Stimulated activated CD4-positive, alpha-beta T cell treated with anti-CD3 and anti-CD28 coated beads, Interleukin-1b, Interleukin-23, amount 100 ng/mL, for 4 hours (primary cell): ENCODE results near the gene ADNP.
A peak's percentile ranks its signal among the peaks of the same experiment; 100 is the strongest.

Experiments used
- DNase-seq, 2 donors: peaks; one replicate each; pipeline ENCODE4 v3.0.0-alpha.2; 2020; ENCODE audit warnings: low read depth in 2 of 2

The ADNP gene

DNA sequence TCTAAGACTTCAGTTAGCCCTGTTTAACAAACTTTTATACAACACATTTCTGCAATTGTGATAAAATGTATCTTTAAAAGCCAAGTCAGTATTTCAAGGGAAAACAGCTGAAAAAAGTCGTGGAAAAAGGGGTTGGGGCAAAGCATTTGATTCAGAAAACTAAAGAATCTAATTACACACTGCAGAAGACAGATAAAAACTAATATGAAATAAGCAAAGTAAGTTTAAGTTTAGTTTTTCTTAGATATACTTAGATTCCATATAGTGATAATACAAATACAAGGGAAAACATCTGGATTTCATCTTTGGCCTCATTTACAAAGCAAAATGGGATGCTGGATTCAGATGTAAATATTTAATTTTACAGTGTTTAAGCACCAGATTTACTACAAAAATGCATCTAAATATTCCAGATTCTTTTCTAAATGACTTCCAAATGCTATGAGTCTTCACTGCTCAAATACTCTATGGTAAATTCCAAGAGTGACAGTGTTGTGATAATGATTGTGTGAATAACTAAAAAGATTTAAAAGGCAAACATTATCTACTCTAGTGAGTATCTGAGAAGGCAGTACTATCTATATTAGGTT is 1.5 kb upstream of the ADNP start:
- DNase-seq = no peak

DNA sequence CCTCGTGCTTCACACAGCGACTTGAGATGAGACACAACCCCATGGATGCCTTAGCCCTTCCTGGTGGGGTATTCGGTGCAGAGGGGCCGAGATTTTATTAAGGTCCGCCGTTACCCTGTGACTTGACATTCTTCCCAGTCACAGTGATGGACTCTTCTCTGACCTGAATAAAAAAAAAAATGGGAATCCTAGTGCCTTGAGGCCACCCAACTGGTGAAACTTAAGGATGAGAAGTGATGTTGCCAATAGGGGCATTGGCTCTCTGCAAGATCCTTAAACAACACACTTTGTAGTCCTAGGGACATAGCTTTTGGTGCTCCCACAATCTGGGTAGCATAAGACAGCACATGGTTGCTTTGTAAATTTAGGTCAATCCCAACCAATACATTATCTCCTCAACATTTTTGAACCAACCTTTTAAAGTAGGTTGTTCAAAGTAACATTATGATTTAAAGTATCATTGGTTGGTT is 814 bp upstream of the ADNP start:
- no peak for DNase-seq

DNA sequence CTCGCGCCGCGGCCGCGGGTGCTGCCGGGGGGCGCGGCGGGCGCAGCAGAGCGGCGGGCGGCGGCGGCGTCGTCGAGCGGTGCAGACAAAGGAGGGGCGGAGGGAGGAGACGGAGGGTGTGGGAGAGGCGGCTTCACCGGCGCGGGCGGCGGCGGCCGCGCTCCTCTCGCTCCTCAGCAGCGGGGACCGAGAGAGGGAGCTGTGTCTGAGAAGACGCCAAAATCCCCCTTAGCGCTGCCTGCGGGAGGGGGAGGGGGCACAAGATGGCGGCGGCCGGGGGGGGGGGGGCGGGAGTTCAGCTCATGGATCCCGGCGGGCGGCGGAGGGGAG is 296 bp downstream of the ADNP start:
- DNase-seq = no peak

DNA sequence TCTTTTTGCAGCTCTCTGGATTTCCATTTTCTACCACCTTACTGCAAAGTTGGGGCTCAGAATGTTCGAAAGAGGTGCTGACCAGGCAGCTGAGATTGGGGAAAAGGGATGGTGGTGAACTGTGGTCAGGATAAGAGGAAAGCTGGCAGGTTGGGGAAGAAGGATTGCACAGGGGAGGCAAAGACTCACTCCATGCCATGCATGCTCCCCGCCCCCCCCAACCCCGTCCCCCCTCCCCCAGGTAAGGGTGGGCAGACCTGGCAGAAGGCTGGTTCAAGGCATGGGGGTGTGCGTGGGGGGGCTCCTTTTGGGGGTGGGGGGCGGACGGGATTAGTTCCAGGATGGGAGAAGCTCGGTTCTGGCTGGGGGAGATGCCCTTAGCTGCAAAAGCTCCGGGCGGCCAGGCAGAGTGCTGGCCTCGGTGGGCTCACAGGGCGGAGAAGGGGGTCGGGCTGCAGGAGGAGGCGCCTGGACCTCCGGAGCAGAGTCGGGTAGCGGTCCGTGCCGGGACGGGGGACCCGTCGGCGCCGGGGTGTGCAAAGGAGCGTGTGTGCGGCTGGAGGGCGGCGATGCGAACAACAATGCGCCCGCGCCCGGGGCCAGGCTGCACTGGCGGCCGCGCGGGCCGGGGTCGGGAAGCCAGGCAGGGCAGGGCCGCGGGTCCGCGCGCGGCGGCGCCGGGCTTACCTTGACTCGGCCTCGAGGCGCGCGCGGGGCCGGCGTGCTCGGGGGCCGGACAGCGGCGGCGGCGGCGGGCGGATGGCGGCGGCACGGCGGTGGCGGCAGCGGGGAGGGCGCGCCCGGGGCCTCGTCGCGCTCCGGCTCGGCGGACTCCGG is 880 bp downstream of the ADNP start:
- peak; percentile 3 to 24 for DNase-seq

DNA sequence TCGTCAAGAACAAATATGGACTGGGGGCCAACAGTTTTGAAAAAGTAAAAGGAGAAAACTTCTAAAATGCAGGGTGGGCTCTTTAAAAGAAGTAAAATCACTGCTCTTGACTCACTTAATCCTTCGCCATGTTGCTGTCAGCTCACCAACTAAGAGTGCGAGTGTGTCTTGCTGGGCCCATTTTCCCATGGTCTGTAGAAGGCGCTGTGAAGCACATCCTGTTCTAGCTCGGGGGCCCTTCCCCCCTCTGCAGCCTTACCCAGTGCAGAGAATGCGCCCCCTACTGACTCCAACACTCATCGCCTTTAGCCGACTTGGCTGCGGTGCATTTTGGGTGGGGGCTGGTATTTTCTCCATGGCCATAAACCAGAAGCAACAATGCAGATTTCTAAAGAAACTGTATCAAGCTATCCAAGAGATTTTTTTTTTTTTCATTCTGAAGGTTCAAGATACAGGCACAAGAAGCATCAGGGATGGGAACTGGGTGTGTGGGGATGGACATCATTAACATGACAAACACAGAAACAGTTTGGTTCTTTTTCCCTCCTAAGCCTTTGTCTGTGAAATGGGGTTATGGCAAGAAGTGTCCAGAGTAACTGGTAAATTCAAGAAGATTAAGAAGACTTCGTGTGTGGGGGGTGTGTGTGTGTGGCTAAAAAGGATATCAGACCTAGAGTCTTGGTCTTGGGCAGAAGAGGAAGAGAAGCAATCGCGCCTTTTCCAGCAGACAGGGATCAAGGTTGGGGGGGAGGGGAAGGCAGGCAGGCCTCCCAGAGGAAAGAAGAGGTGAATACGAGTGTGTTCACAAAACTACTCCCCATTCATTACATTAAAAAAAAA is 1.7 kb downstream of the ADNP start:
- DNase-seq = peak; percentile 75 to 85

DNA sequence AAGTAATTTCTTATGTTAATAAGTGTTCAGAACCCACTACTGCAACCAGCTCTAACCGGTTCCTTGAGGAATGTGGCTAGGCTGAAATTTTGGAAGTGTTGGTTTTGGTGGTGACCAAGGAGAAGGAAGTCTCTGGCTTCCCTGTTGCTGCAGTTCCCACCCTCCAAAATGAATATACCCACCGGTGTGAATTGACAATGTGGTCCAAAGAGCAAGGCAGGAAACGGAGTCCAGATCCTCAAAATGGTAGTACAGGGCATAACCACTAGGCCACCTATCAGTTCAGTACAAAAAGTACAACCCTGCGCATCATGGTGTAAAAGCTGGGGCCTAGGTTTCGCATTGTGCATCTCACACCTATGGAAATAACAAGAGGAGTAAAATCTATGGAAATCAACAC is 2.8 kb downstream of the ADNP start:
- DNase-seq = no peak

DNA sequence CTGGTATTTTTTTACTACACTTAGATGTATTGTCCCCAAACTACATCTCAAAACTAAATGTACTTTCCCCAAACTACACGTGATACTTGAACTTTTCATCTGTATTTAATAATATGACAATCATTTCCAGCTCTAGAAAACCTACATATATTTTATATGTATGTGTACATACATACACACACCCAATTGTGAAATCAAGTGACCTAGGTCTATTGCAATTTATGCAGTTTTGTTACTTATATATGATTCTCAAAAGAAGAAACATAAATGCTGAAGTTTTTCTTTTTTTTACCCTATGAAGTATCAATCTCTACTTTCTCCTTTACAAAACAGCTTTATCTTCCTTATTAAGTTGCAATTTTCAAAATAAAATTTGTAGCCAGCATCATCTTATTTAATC is 4.7 kb downstream of the ADNP start:
- no peak for DNase-seq

DNA sequence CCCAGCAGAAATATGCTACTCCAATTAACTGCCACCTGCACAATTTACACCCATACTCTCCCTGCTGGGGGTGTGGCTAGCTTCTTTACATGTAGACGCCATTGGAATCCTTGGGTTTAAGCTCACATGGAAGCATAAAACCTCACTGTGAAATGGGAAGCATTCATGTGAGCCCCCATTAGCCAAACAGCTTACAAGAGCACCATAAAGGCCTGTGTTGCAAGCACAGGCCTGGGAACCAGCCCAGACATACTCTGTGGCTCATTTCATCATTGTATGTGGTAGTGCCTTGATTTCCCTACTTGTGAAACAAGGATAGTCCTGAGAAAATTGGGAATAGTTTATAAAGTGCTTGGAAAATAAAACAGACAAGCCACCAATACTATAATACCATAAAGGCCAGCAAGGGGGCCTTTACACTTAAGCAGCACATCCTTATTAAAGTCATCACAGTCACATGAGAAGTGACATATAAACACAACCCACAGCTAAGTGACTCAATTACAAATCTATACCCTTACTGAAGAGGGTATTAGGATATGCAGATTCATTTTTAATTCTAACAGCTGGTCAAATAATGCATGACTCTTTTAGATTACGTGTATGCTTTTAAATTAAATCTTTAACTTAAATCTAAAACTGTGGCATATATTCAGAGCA is 6.8 kb downstream of the ADNP start:
- no peak for DNase-seq

DNA sequence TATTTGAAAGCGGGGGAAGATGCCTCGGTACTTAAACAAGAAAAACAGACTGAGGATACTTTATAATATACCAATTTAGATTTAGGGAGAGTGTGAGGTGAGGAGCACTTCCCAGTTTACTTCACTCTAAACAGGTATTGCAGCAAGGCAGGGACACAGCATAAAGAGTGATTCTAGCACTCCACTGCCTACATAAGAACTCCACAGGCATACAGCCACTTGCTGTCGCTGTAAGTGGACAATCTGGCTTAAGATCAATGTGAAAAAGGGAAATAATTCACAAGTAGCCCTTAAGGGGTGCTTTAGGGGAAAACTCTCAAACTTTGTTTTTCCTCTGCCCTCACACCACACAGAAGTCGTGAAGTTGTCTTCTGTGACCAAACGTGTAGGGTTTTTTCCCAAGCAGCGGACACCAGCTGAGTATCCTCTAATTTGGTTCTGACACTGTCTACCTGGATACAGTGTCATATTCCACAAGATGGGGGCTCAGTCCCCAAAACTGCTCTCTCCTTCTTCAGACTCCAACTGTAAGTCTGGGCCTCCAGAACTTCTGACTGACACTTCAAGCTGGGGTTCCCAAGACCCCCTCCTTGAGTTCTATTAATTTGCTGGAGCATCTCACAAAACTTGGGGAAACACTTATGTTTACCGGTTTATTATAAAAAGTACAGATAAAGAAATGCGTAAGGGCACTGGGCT is 9.3 kb downstream of the ADNP start:
- no peak for DNase-seq

DNA sequence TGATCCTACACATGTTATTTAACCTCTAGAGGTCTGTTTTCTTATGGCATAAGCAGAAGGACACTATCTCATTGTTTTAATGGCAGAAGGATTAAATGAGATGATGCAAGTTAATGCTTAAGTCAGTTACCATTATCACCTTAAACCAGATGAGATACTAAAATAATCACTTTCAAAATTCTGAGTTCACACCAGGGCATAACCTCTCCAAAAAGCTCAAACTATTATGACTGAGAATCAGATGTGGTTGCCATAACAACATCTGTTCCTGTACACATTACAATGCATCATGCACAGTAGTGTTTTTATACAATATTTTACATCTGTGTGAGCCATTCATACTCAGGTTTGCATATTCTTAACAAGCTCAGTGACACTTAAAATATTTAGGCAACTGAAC is 10.2 kb downstream of the ADNP start:
- no peak for DNase-seq

DNA sequence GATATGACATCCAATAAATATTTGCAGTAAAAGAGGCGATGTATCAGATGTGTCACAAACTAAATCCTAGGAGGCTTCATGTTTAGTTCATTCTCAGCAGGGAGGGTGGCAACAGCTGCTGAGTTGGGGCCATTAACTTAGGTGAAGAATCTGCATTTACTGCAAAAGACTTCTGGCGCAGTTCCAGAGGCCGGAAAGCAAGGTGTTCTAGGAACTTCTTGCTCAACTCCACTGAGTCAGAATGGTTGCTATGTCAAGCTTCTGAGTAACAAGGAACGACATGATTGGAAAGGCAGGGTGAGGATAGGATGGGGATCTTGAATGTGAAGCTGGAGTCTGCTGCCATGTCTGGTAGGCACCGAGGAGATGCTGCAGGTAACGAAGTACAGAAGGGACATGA is 11.7 kb downstream of the ADNP start:
- no peak for DNase-seq

DNA sequence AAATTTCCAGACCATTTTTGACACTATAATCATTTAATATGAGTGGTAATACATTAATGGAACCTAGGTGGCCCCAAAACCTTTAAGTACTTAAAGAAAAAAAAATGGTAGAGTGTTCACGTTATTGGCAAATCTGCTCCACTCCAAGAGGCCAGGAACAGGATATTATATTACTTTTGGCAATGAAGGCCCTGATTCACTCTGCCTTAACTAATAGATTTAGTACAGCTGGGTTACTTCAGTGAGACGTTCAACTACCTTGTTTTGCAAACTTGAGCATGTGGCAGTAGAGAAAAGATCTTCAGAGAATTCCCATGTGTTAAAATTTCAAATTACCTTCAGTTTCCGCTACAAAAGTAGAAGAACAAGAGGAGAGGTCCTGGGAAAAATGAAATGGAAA is 12.8 kb downstream of the ADNP start:
- no peak for DNase-seq

DNA sequence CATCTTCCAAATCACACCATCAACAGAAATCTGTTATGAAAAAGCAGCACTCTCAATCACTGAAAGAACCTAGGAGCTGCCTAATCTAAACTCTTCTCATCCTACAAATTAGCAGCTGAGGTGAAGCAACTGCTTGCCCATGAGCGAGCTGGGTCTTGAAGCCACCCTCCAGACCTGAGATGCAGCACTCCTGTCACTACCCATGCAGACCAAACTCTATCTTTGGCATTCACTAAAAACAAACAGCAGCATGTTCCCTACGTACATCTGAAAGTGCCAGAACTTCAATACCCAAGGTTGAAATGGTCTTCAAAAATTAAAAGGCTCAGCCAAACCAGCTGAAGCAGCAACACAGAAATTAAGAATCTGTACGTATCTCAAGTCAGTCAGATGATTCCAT is 14.3 kb downstream of the ADNP start:
- no peak for DNase-seq

DNA sequence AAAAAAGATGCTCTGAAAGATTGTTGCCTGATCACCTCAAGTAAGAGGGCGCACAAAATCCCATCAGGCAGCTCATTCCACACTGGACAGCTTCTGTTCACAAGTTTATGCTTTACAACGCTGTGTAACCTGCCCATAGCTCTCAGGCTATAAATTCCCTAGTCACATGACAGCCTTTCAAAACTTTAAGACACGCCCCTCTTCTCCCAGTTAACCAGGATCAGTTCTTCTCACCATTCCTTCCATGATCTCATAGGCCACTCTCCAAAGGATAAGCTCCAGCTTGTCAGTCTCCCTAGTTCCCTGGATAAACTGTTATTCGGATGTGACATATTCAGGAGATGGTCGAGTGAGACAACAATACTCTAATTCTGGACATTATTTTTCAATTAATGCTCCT is 15.0 kb downstream of the ADNP start:
- no peak for DNase-seq

DNA sequence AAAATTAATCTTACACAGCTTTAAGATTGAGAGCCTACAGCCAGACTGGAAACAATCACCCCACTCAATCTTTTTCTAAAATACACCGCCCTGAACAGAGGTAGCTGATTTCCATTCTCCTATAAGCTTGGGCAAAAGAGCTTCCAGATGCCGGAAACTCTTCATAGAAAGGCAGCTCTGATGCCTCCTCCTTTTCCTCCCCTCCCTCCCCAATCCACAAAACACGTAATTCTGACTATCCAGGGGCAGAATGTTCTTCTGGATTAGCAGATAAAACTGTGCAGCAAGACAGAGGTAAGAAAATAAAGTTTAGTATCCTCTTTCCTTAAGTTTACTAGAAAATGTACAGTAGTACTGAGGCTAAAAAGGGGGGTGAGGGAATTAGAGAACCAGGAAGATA is 15.8 kb downstream of the ADNP start:
- DNase-seq = no peak

DNA sequence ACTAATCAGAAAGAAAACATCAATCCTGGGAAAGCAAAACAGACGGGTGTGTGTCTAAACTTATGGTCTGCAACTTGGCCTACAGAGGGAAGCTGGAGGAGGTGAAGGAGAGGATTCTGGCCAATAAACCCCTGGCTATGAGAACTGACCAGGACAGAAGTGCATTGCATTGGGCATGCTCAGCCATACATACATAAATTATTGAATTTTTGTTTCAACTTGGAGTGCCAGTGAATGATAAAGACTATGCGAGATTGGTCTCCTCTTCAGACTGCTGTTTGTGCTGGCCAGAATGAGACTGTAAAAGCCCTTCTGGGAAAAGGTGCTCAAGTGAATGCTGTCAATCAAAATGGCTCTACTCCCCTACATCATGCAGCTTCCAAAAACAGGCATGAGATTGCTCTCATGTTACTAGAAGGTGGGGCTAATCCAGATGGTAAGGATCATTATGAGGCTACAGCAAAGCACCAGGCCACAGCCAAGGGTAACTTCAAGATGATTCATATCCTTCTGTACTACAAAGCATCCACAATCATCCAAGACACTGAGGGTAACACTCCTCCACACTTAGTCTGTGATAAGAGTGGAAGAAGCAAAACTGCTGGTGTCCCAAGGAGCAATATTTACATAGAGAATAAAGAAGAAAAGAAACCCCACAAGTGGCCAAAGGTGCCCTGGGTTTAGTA is 17.4 kb downstream of the ADNP start:
- no peak for DNase-seq

DNA sequence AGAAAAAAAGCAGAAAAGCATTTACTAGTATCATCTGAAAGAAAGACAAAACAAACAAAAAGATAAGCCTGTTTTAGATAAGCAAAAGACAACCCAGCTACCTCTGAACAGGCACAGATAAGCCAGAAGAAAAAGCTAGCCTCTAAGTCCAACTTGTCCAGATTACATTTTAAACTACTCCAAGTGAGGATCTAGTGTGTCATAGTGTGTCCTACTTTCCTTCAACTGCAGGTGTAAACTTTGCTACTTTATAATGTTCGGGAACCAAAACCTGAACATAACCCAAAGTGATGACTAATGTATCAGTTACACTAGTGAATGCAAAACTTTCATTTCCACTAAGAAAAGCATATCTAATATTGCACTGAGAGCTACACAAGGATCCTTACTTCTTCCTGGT is 19.5 kb downstream of the ADNP start:
- no peak for DNase-seq

DNA sequence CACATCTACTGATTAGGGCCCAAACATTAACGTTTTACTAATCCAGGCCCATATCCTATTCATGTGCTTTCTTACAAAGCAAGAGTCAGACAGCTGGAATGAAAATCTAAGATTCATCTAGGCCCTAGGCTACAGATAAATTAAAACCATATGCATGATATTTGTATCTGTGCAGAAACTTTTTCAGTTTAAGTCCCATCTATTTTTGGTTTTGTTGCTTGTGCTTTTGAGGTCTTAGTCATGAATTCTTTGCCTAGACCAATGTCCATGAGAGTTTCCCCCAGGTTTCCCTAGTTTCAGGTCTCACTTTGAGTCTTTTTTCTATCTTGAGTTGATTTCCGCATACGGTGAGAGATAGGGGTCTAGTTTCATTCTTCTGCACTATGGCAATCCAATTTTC is 20.2 kb downstream of the ADNP start:
- DNase-seq = no peak

DNA sequence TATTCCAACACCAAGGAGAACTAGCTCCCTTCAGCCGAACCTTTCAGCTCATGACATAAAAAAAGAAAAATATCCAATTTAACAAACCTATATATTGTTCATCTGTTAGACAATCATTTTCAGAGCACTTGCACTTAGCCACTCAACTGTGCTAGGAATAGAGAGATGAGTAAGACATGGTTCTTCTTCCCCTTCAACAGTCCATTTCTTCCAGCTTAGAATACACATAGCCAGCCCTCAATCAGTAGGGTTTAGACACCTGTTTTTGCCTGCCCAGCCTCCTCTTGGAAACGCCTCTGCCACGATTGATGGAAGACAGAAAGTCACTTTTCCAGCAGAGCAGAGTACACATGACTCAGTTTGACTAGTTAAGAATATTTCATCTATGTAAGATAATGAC is 21.8 kb downstream of the ADNP start:
- DNase-seq = no peak

DNA sequence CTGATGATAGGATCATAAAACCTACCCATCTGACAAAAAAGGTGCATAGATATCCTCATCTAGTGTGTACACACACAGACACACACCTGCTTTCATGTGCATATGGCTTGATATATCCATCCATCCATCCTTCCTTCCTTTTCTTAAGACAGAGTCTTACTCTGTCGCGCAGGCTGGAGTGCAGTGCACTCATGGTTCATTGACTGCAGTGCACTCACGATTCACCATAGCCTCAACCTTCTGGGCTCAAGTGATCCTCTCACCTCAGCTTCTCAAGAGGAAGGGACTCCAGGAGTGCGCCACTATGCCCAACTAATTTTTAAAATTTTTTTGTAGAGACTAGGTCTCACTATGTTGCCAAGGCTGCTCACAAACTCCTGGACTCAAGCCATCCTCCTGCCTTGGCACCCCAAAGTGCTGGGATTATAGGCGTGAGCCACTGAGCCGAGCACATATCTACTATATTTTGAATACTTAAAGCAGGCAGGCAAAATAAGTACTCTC is 27.1 kb downstream of the ADNP start:
- no peak for DNase-seq
